Suprapubic skin (tissue), 4 donors: ENCODE results near the gene SPTBN1. TPM values are rescaled to one million over a fixed set of nuclear protein-coding genes. Genes with fewer than 3 reads are reported as not detected.

Experiments
- DNase-seq, 2 donors: peaks; one replicate each; pipeline ENCODE4 v3.0.0-alpha.2; 2019; ENCODE audit warnings: low spot score in 2 of 2
- H3K27ac ChIP-seq: fragments of 200-600 bp; sonication (generic); one replicate; pipeline ENCODE4 v1.5.1; 2019
- H3K27me3 ChIP-seq: fragments of 200-600 bp; sonication (generic); one replicate; pipeline ENCODE4 v1.5.1; 2019
- H3K36me3 ChIP-seq: fragments of 200-600 bp; sonication (generic); one replicate; pipeline ENCODE4 v1.5.1; 2019
- H3K4me1 ChIP-seq: fragments of 200-600 bp; sonication (generic); one replicate; pipeline ENCODE4 v1.5.1; 2019
- H3K4me3 ChIP-seq: fragments of 200-600 bp; sonication (generic); one replicate; pipeline ENCODE4 v1.5.1; 2019; ENCODE audit warnings: mild to moderate bottlenecking
- H3K9me3 ChIP-seq: fragments of 200-600 bp; sonication (generic); one replicate; pipeline ENCODE4 v1.5.1; 2019
- EP300 ChIP-seq: sonication (generic); formaldehyde crosslinking; IDR thresholded peaks from one replicate; pipeline ENCODE4 v1.6.1; 2017; ENCODE audit warnings: antibody characterized with exemption
- POLR2A ChIP-seq, 2 donors: fragments of 450-650 bp; IDR thresholded peaks; one replicate each; pipeline ENCODE4 v1.6.1; 2017; ENCODE audit warnings: antibody characterized with exemption in 2 of 2, mild to moderate bottlenecking in 2 of 2, moderate library complexity in 2 of 2
- POLR2AphosphoS5 ChIP-seq, 3 donors: sonication (generic); formaldehyde crosslinking; IDR thresholded peaks; one replicate each; pipeline ENCODE4 v1.6.1; 2017; ENCODE audit warnings: antibody characterized with exemption in 3 of 3
- WGBS: methylation state at CpG from one replicate; pipeline ENCODE4 v1.1.5; 2018; 5-methylcytosine and 5-hydroxymethylcytosine counted together
- total RNA-seq, 4 donors: library from RNA; depleted of rRNA; stranded (reverse); fragments of >200 nt; gene quantifications; one replicate each; pipeline ENCODE4 v1.1.0, GENCODE V29; 2016
- TF ChIP-seq, protein P1 (sequence below), 2 donors: fragments of 200-600 bp in 1 of 2; fragments of 450-650 bp in 1 of 2; sonication (generic) in 1 of 2; IDR thresholded peaks; one replicate each; pipeline ENCODE4 v1.5.1; 2016 to 2019; ENCODE audit warnings: antibody characterized with exemption in 2 of 2, mild to moderate bottlenecking in 1 of 2, moderate library complexity in 1 of 2

The SPTBN1 gene
- total RNA-seq, 4 donors from 2014 or later, result 173 to 250 (median 203) TPM

DNA sequence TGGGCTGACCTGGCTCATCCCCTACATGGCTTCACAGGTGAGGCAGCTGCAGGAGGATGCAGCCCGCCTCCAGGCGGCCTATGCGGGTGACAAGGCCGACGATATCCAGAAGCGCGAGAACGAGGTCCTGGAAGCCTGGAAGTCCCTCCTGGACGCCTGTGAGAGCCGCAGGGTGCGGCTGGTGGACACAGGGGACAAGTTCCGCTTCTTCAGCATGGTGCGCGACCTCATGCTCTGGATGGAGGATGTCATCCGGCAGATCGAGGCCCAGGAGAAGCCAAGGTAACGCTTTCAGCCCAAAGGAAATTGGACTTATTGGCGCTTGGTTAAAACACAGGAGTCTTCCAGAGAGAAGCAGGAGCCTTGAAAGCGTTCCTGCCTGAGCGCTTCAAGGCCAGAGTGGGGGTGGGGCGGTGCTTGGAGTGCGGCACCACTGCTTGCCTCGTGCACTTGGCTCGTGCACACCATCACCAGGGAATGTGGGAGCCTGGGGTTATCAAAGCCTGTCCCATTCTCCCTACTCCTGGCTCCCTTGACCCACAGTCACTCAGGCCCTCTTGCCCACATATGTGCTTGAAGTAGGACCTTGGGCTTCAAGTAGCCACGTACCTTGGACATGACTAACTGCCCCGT is 197.6 kb downstream of the SPTBN1 start:
- H3K36me3 ChIP-seq, result peaks cover 95% of the 10 kb centered on the region
- H3K4me3 ChIP-seq, result no peak overlapping the region
- DNase-seq, result no peak
- H3K4me1 ChIP-seq, result peaks cover 9% of the 10 kb centered on the region
- H3K27me3 ChIP-seq, result no peaks in the 10 kb centered on the region
- no peak overlapping the region for H3K27ac ChIP-seq
- 93% methylated on average over 26 of the region's 26 CpGs for WGBS
- no peaks in the 10 kb centered on the region for H3K9me3 ChIP-seq
- TF ChIP-seq POLR2A (IDR thresholded peaks at IDR 0.05) (no peak), EP300 (no peak), POLR2AphosphoS5 (IDR thresholded peaks at IDR 0.05) (no peak)
- TF ChIP-seq, protein P1, sequence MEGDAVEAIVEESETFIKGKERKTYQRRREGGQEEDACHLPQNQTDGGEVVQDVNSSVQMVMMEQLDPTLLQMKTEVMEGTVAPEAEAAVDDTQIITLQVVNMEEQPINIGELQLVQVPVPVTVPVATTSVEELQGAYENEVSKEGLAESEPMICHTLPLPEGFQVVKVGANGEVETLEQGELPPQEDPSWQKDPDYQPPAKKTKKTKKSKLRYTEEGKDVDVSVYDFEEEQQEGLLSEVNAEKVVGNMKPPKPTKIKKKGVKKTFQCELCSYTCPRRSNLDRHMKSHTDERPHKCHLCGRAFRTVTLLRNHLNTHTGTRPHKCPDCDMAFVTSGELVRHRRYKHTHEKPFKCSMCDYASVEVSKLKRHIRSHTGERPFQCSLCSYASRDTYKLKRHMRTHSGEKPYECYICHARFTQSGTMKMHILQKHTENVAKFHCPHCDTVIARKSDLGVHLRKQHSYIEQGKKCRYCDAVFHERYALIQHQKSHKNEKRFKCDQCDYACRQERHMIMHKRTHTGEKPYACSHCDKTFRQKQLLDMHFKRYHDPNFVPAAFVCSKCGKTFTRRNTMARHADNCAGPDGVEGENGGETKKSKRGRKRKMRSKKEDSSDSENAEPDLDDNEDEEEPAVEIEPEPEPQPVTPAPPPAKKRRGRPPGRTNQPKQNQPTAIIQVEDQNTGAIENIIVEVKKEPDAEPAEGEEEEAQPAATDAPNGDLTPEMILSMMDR (IDR thresholded peaks at IDR 0.05), result no peak

DNA sequence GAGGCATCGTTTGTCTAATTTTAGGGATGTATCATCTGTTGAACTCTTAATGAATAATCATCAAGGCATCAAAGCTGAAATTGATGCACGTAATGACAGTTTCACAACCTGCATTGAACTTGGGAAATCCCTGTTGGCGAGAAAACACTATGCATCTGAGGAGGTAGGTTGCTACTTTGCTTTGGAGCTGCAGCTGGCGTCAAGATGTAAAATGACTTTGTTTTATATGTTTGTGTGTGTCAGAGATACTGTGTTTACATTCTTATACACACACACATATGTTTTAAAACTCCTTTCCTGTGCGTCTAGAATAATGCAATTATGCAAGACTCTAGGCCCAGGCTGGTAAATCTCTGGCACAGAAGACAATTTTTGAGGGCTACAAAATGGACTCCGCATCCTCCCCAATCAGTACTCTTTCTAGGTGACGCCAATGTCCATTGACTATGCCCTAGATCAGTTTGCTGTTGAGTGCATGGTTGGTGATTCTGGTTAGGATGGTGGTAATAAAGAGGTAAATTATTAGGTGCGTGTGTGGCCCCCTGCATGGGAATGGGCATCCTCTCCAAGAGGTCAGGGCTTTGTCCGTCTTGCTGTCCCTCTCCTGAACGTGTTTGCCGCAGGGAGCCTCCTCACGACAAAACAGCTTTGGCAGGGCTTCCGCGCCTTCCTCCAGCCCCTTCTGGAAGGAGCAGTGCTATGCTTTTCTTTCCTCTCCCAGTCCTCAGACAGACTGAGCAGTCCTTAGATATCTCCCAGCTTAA is 199.1 kb downstream of the SPTBN1 start:
- Histone ChIP-seq H3K4me3 (no peak overlapping the region), H3K27ac (no peak overlapping the region), H3K9me3 (no peaks in the 10 kb centered on the region), H3K36me3 (peaks cover 94% of the 10 kb centered on the region), H3K4me1 (peaks cover 9% of the 10 kb centered on the region), H3K27me3 (no peaks in the 10 kb centered on the region)
- TF ChIP-seq, protein P1 (IDR thresholded peaks at IDR 0.05), result peak in 1 of 2 donors; percentile 4
- TF ChIP-seq POLR2A (IDR thresholded peaks at IDR 0.05), result no peak
- DNase-seq, result no peak
- 90% methylated on average over 14 of the region's 14 CpGs for WGBS

DNA sequence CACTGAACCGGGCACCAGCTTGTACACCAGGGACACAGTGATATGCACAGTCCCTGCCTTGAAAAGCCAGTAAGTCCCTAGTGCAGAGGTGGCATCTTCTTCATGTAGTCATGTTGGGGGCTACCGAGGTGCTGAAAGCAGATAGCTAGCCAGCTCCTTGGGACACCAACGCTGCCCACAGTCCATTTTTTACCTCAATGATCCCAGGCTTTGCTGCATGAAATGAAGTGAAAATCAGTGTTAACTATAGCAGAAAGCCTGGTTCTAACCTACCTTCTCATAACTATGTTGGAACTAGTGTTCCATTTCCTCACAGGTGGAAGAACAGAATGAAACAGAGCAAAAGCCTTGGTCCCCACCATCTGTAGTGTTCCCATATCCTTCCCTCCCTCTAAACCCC is 200.7 kb downstream of the SPTBN1 start:
- Histone ChIP-seq H3K36me3 (peaks cover 94% of the 10 kb centered on the region), H3K27ac (no peak overlapping the region), H3K4me3 (no peak overlapping the region), H3K9me3 (no peaks in the 10 kb centered on the region), H3K4me1 (peaks cover 9% of the 10 kb centered on the region), H3K27me3 (no peaks in the 10 kb centered on the region)
- TF ChIP-seq, protein P1 (IDR thresholded peaks at IDR 0.05), result no peak
- TF ChIP-seq EP300, result no peak
- no peak for TF ChIP-seq POLR2A (IDR thresholded peaks at IDR 0.05)
- TF ChIP-seq POLR2AphosphoS5 (IDR thresholded peaks at IDR 0.05), result no peak
- no peak for DNase-seq
- WGBS, result 97% methylated on average over 3 of the region's 3 CpGs

DNA sequence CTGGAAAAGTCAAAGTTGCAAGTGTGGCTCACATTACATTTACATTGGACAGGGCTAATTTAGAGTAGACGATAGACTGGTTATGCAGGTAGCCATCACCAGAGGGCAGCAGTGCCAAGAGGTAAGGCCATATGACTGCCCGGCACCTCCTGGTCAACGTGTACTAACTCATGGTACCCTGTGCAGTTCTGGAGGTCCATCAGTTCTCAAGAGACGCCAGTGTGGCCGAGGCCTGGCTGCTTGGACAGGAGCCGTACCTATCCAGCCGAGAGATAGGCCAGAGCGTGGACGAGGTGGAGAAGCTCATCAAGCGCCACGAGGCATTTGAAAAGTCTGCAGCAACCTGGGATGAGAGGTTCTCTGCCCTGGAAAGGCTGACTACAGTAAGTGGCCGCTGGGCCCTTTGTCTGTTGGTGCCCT is 201.5 kb downstream of the SPTBN1 start:
- no peak for DNase-seq
- TF ChIP-seq, protein P1 (IDR thresholded peaks at IDR 0.05), result peak; percentile 17 to 41
- TF ChIP-seq EP300 (no peak), POLR2AphosphoS5 (IDR thresholded peaks at IDR 0.05) (no peak), POLR2A (IDR thresholded peaks at IDR 0.05) (no peak)
- no peaks in the 10 kb centered on the region for H3K9me3 ChIP-seq
- H3K4me1 ChIP-seq, result peaks cover 9% of the 10 kb centered on the region
- no peaks in the 10 kb centered on the region for H3K27me3 ChIP-seq
- peaks cover 94% of the 10 kb centered on the region for H3K36me3 ChIP-seq
- peak overlapping the region; percentile 6 for H3K27ac ChIP-seq
- H3K4me3 ChIP-seq, result no peak overlapping the region
- WGBS, result 85% methylated on average over 12 of the region's 12 CpGs

DNA sequence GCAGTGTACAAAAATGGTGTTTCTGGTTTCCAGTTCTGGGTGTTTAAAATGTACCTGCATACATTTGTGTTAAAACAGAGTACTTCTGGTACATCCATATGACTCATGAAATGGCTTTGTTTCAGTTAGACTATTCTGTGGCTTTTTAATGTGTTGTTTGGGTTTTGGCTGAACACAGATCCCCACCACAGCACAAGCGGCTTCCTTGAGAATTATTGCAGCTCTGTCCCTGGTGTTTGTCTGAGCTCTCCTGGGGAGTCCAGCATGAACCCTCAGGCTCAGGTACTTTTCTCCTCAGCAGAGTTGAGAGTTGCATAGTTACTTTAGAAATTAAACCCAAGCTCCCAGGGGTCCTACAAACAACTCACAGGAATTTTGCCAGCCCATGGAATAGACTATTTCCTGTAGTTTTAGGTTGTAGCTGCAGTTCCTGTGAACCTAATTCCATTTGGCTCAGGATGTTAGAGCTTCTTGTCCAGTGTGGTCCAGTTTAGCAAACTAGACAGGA is 202.5 kb downstream of the SPTBN1 start:
- WGBS, result 57% methylated on average over 1 of the region's 1 CpG
- Histone ChIP-seq H3K27ac (no peak overlapping the region), H3K4me1 (peaks cover 9% of the 10 kb centered on the region), H3K9me3 (no peaks in the 10 kb centered on the region), H3K36me3 (peaks cover 95% of the 10 kb centered on the region), H3K27me3 (no peaks in the 10 kb centered on the region), H3K4me3 (no peak overlapping the region)
- DNase-seq, result no peak
- TF ChIP-seq EP300, result no peak
- no peak for TF ChIP-seq POLR2AphosphoS5 (IDR thresholded peaks at IDR 0.05)
